ENCODE measurements around the gene MEIS3.

- no peak for TF ChIP-seq CTCF (IDR thresholded peaks at IDR 0.05; ENCODE audit: low read length)
- TF ChIP-seq EZH2phosphoT487 (IDR thresholded peaks at IDR 0.05; ENCODE audit: low read length) = no peak
Measured at GRCh38 chr19:47381121-47381520, 38.2 kb downstream of the MEIS3 start.
